Mucosa of rectum (tissue), 2 donors: Measurements from ENCODE around the gene INO80E.

Experiments used
- H3K27ac ChIP-seq, 2 donors: one replicate each; pipeline ENCODE4 v1.7.0; 2013; ENCODE audit warnings: inconsistent platforms in 2 of 2, low read depth in 2 of 2, low read length in 2 of 2
- H3K27me3 ChIP-seq, 2 donors: one replicate each; pipeline ENCODE4 v1.7.0; 2013; ENCODE audit warnings: low read length in 2 of 2; ENCODE audit not compliant: control insufficient read depth in 2 of 2, insufficient read depth in 2 of 2
- H3K36me3 ChIP-seq, 2 donors: one replicate each; pipeline ENCODE4 v1.7.0; 2013; ENCODE audit warnings: low read length in 2 of 2; ENCODE audit not compliant: control insufficient read depth in 2 of 2, insufficient read depth in 2 of 2
- H3K4me1 ChIP-seq, 2 donors: one replicate each; pipeline ENCODE4 v1.7.0; 2013; ENCODE audit warnings: low read length in 2 of 2, mild to moderate bottlenecking in 1 of 2; ENCODE audit not compliant: control insufficient read depth in 2 of 2, insufficient read depth in 2 of 2
- H3K4me3 ChIP-seq, 2 donors: one replicate each; pipeline ENCODE4 v1.7.0; 2013; ENCODE audit warnings: low read length in 2 of 2
- H3K9ac ChIP-seq, 2 donors: one replicate each; pipeline ENCODE4 v1.7.0; 2013; ENCODE audit warnings: low read length in 2 of 2, low read depth in 1 of 2, mild to moderate bottlenecking in 1 of 2
- H3K9me3 ChIP-seq, 2 donors: one replicate each; pipeline ENCODE4 v1.7.0; 2013; ENCODE audit warnings: low read length in 2 of 2; ENCODE audit not compliant: control insufficient read depth in 2 of 2
- donor health status: healthy.
- donor health status: Normal muscosa, but diverticular disease.

The INO80E gene

GRCh38 chr16:30002614-30003346, 6.7 kb downstream of the INO80E start:
- Histone ChIP-seq H3K27me3 (peaks cover 0 to 2% of the 10 kb centered on the region in 2 donors), H3K4me3 (no peak overlapping the region), H3K9me3 (no peaks in the 10 kb centered on the region), H3K27ac (no peak overlapping the region), H3K36me3 (peaks cover 5 to 15% of the 10 kb centered on the region in 2 donors), H3K4me1 (no peaks in the 10 kb centered on the region), H3K9ac (no peak overlapping the region)

- Histone ChIP-seq H3K9me3 (no peaks in the 10 kb centered on the region), H3K27me3 (peaks cover 0 to 2% of the 10 kb centered on the region in 2 donors), H3K9ac (no peak overlapping the region), H3K27ac (no peak overlapping the region), H3K4me3 (no peak overlapping the region), H3K36me3 (peaks cover 5 to 14% of the 10 kb centered on the region in 2 donors), H3K4me1 (no peaks in the 10 kb centered on the region)
Measured at GRCh38 chr16:30003670-30004423, 7.8 kb downstream of the INO80E start.

GRCh38 chr16:30004424-30004776, 8.4 kb downstream of the INO80E start:
- Histone ChIP-seq H3K9me3 (no peaks in the 10 kb centered on the region), H3K27ac (no peak overlapping the region), H3K4me1 (no peaks in the 10 kb centered on the region), H3K9ac (no peak overlapping the region), H3K27me3 (peaks cover 0 to 2% of the 10 kb centered on the region in 2 donors), H3K4me3 (no peak overlapping the region), H3K36me3 (peaks cover under 1 to 14% of the 10 kb centered on the region in 2 donors)

GRCh38 chr16:30004811-30005242, 8.8 kb downstream of the INO80E start:
- H3K36me3 ChIP-seq = peaks cover 0 to 13% of the 10 kb centered on the region in 2 donors
- no peaks in the 10 kb centered on the region for H3K4me1 ChIP-seq
- no peak overlapping the region for H3K4me3 ChIP-seq
- H3K27me3 ChIP-seq = peaks cover 0 to 2% of the 10 kb centered on the region in 2 donors
- H3K9me3 ChIP-seq = no peaks in the 10 kb centered on the region
- H3K9ac ChIP-seq = no peak overlapping the region
- no peak overlapping the region for H3K27ac ChIP-seq

- Histone ChIP-seq H3K27ac (no peak overlapping the region), H3K36me3 (peaks cover 0 to 10% of the 10 kb centered on the region in 2 donors)
Measured at GRCh38 chr16:30005341-30006094, 9.5 kb downstream of the INO80E start.

GRCh38 chr16:30006095-30006473, 10.0 kb downstream of the INO80E start:
- Histone ChIP-seq H3K9ac (no peak overlapping the region), H3K4me3 (no peak overlapping the region), H3K9me3 (no peaks in the 10 kb centered on the region), H3K4me1 (peaks cover 0 to 5% of the 10 kb centered on the region in 2 donors), H3K27me3 (peaks cover 8% of the 10 kb centered on the region in 2 donors), H3K27ac (no peak overlapping the region), H3K36me3 (peaks cover 0 to 9% of the 10 kb centered on the region in 2 donors)

More at GRCh38 chr16:30005341-30006094, 9.5 kb downstream of the INO80E start:
- Histone ChIP-seq H3K4me1 (peaks cover 0 to 4% of the 10 kb centered on the region in 2 donors), H3K9me3 (no peaks in the 10 kb centered on the region), H3K4me3 (no peak overlapping the region), H3K9ac (no peak overlapping the region), H3K27me3 (peaks cover 6 to 7% of the 10 kb centered on the region in 2 donors)

GRCh38 chr16:30006659-30007377, 10.8 kb downstream of the INO80E start:
- Histone ChIP-seq H3K9me3 (no peaks in the 10 kb centered on the region), H3K36me3 (peaks cover 0 to 6% of the 10 kb centered on the region in 2 donors), H3K27me3 (peaks cover 8 to 12% of the 10 kb centered on the region in 2 donors), H3K4me1 (peaks cover 0 to 5% of the 10 kb centered on the region in 2 donors), H3K27ac (no peak overlapping the region), H3K4me3 (no peak overlapping the region), H3K9ac (no peak overlapping the region)

GRCh38 chr16:30007378-30007895, 11.4 kb downstream of the INO80E start:
- Histone ChIP-seq H3K36me3 (peaks cover 0 to 4% of the 10 kb centered on the region in 2 donors), H3K4me3 (no peak overlapping the region), H3K27ac (no peak overlapping the region), H3K9ac (no peak overlapping the region), H3K9me3 (no peaks in the 10 kb centered on the region), H3K4me1 (peaks cover 0 to 5% of the 10 kb centered on the region in 2 donors), H3K27me3 (peaks cover 10 to 14% of the 10 kb centered on the region in 2 donors)

- Histone ChIP-seq H3K9ac (no peak overlapping the region), H3K27ac (no peak overlapping the region), H3K36me3 (no peaks in the 10 kb centered on the region), H3K9me3 (no peaks in the 10 kb centered on the region), H3K27me3 (peaks cover 10 to 14% of the 10 kb centered on the region in 2 donors), H3K4me3 (no peak overlapping the region), H3K4me1 (peaks cover 0 to 5% of the 10 kb centered on the region in 2 donors)
Measured at GRCh38 chr16:30009085-30009862, 13.2 kb downstream of the INO80E start.
